ENCODE data around the gene OR9A2. TPM values are rescaled to one million over a fixed set of nuclear protein-coding genes. Genes with fewer than 3 reads are reported as not detected.

The OR9A2 gene
- total RNA-seq, 1 experiment from 2014 or later: not detected

DNA sequence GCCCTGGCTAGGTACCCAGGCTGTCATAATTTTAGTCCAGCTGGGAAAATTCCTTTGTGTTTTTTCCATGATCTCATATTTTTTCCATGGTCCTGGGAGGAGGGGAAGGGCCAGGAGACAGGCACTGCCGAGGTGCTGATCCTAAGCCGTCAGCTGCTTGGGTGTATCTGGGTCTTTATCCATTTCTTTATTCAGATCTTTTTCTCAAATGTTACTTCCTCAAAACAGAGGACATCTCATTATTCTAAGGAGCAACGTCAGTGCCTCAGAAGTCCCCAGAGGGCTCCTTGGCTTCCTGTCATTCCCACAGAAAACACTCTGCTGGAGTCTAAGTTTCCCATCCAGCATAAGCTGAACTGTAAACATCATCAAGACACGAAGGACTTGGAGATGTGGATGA lies 22.4 kb upstream of the OR9A2 start (continued):
- TF ChIP-seq PRRX2 (CRISPR knock-in tag; IDR thresholded peaks at IDR 0.05) (no peak), MYBL2 (CRISPR knock-in tag; IDR thresholded peaks at IDR 0.05) (no peak)

DNA sequence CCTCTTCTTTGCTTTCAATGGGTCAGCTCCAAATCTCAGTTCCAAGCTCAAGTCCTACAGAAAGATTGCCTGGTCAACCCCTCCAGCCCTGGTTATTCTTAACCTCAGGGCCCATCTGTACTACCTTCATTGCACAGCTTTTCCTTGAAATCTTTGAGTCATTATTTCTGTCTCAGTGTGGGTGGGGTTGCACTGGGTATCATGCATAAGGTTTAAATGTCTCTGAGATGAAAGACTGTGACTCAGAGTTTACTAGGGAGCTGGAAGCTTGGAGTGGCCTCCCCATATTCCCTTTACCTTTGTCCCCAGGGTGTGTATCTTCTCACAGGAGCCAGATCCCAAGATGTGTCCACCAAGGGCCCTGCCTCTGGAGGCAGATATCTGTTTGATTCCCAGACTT lies 21.9 kb upstream of the OR9A2 start:
- Mint-ChIP-seq H3K4me1 (no peaks in the 10 kb centered on the region), H3K36me3 (no peaks in the 10 kb centered on the region), H3K9me3 (no peaks in the 10 kb centered on the region), H3K27me3 (ENCODE audit: low read depth) (no peaks in the 10 kb centered on the region; the same call in 1 of the 2 replicates), H3K4me3 (no peak overlapping the region), H3K27ac (no peak overlapping the region)
- POLR2A ChIA-PET: no interaction called here
- TF ChIP-seq FOXK1 (CRISPR knock-in tag; IDR thresholded peaks at IDR 0.05) (no peak), ZNF263 (CRISPR knock-in tag; IDR thresholded peaks at IDR 0.05; ENCODE audit: low read depth) (no peak), ZNF138 (CRISPR knock-in tag; conservative IDR thresholded peaks at IDR 0.05) (no peak), NR1H2 (CRISPR knock-in tag; IDR thresholded peaks at IDR 0.05) (no peak), ESRRA (CRISPR knock-in tag; IDR thresholded peaks at IDR 0.05; ENCODE audit: borderline replicate concordance) (no peak)
- TF ChIP-seq, protein P1, sequence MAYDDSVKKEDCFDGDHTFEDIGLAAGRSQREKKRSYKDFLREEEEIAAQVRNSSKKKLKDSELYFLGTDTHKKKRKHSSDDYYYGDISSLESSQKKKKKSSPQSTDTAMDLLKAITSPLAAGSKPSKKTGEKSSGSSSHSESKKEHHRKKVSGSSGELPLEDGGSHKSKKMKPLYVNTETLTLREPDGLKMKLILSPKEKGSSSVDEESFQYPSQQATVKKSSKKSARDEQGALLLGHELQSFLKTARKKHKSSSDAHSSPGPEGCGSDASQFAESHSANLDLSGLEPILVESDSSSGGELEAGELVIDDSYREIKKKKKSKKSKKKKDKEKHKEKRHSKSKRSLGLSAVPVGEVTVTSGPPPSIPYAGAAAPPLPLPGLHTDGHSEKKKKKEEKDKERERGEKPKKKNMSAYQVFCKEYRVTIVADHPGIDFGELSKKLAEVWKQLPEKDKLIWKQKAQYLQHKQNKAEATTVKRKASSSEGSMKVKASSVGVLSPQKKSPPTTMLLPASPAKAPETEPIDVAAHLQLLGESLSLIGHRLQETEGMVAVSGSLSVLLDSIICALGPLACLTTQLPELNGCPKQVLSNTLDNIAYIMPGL (CRISPR knock-in tag; IDR thresholded peaks at IDR 0.05): no peak
- TF ChIP-seq, protein P2, sequence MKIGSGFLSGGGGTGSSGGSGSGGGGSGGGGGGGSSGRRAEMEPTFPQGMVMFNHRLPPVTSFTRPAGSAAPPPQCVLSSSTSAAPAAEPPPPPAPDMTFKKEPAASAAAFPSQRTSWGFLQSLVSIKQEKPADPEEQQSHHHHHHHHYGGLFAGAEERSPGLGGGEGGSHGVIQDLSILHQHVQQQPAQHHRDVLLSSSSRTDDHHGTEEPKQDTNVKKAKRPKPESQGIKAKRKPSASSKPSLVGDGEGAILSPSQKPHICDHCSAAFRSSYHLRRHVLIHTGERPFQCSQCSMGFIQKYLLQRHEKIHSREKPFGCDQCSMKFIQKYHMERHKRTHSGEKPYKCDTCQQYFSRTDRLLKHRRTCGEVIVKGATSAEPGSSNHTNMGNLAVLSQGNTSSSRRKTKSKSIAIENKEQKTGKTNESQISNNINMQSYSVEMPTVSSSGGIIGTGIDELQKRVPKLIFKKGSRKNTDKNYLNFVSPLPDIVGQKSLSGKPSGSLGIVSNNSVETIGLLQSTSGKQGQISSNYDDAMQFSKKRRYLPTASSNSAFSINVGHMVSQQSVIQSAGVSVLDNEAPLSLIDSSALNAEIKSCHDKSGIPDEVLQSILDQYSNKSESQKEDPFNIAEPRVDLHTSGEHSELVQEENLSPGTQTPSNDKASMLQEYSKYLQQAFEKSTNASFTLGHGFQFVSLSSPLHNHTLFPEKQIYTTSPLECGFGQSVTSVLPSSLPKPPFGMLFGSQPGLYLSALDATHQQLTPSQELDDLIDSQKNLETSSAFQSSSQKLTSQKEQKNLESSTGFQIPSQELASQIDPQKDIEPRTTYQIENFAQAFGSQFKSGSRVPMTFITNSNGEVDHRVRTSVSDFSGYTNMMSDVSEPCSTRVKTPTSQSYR (CRISPR knock-in tag; IDR thresholded peaks at IDR 0.05): no peak
- TF ChIP-seq, protein P3, sequence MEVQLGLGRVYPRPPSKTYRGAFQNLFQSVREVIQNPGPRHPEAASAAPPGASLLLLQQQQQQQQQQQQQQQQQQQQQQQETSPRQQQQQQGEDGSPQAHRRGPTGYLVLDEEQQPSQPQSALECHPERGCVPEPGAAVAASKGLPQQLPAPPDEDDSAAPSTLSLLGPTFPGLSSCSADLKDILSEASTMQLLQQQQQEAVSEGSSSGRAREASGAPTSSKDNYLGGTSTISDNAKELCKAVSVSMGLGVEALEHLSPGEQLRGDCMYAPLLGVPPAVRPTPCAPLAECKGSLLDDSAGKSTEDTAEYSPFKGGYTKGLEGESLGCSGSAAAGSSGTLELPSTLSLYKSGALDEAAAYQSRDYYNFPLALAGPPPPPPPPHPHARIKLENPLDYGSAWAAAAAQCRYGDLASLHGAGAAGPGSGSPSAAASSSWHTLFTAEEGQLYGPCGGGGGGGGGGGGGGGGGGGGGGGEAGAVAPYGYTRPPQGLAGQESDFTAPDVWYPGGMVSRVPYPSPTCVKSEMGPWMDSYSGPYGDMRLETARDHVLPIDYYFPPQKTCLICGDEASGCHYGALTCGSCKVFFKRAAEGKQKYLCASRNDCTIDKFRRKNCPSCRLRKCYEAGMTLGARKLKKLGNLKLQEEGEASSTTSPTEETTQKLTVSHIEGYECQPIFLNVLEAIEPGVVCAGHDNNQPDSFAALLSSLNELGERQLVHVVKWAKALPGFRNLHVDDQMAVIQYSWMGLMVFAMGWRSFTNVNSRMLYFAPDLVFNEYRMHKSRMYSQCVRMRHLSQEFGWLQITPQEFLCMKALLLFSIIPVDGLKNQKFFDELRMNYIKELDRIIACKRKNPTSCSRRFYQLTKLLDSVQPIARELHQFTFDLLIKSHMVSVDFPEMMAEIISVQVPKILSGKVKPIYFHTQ (CRISPR knock-in tag; IDR thresholded peaks at IDR 0.05): no peak
- TF ChIP-seq, protein P4, sequence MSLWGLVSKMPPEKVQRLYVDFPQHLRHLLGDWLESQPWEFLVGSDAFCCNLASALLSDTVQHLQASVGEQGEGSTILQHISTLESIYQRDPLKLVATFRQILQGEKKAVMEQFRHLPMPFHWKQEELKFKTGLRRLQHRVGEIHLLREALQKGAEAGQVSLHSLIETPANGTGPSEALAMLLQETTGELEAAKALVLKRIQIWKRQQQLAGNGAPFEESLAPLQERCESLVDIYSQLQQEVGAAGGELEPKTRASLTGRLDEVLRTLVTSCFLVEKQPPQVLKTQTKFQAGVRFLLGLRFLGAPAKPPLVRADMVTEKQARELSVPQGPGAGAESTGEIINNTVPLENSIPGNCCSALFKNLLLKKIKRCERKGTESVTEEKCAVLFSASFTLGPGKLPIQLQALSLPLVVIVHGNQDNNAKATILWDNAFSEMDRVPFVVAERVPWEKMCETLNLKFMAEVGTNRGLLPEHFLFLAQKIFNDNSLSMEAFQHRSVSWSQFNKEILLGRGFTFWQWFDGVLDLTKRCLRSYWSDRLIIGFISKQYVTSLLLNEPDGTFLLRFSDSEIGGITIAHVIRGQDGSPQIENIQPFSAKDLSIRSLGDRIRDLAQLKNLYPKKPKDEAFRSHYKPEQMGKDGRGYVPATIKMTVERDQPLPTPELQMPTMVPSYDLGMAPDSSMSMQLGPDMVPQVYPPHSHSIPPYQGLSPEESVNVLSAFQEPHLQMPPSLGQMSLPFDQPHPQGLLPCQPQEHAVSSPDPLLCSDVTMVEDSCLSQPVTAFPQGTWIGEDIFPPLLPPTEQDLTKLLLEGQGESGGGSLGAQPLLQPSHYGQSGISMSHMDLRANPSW (CRISPR knock-in tag; conservative IDR thresholded peaks at IDR 0.05; ENCODE audit: low read depth): no peak
- ATAC-seq: no peak
- DNase-seq (ENCODE audit: low spot score): no peak
- CTCF ChIA-PET: interaction anchor here (3.0 kb wide), 1 partner anchor 166 kb away, joined by 10 read pairs; no protein-coding TSS in a partner anchor

DNA sequence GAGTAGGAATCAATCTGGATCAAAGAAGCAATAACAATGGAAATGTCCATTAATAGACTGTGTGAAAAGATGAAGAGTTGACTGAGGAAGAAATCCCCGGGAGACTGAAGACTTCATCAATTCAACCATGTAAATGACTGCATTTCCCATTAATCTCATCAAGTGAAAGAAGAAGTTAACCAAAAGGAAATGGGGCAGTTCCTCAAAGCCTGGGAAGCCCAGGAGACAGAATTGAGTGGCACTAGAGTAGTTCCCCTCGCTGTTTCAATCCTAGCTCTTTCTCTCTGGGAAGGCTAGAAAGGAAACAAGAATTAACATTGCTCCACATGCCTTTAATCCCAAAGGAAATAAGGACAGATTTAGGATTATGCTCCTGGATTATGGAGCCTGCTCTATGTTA lies 20.4 kb upstream of the OR9A2 start:
- Mint-ChIP-seq H3K36me3 (no peaks in the 10 kb centered on the region), H3K9me3 (no peaks in the 10 kb centered on the region), H3K27me3 (ENCODE audit: low read depth) (no peaks in the 10 kb centered on the region; the same call in 1 of the 2 replicates), H3K4me1 (no peaks in the 10 kb centered on the region), H3K27ac (no peak overlapping the region), H3K4me3 (no peak overlapping the region)
- no peak for DNase-seq (ENCODE audit: low spot score)
- no peak for ATAC-seq
- ChIA-PET CTCF (interaction anchor here (1.7 to 3.0 kb wide), 2 partner anchors 44 to 168 kb away, joined by 3 to 10 read pairs; no protein-coding TSS in a partner anchor), POLR2A (no interaction called here)
- TF ChIP-seq SP1 (CRISPR knock-in tag; conservative IDR thresholded peaks at IDR 0.05) (no peak), ZNF416 (CRISPR knock-in tag; IDR thresholded peaks at IDR 0.05) (no peak), GRHL2 (CRISPR knock-in tag; IDR thresholded peaks at IDR 0.05; ENCODE audit: insufficient replicate concordance, severe bottlenecking) (no peak), NFE2L1 (CRISPR knock-in tag; IDR thresholded peaks at IDR 0.05) (no peak), ETV6 (CRISPR knock-in tag; IDR thresholded peaks at IDR 0.05) (no peak), ATF1 (CRISPR knock-in tag; IDR thresholded peaks at IDR 0.05) (no peak), CBFB (CRISPR knock-in tag; IDR thresholded peaks at IDR 0.05; ENCODE audit: low read depth) (no peak), SMAD3 (CRISPR knock-in tag; IDR thresholded peaks at IDR 0.05; ENCODE audit: borderline replicate concordance) (no peak), MYBL2 (CRISPR knock-in tag; IDR thresholded peaks at IDR 0.05) (no peak), NR2C2 (CRISPR knock-in tag; IDR thresholded peaks at IDR 0.05) (no peak)
- TF ChIP-seq, protein P5, sequence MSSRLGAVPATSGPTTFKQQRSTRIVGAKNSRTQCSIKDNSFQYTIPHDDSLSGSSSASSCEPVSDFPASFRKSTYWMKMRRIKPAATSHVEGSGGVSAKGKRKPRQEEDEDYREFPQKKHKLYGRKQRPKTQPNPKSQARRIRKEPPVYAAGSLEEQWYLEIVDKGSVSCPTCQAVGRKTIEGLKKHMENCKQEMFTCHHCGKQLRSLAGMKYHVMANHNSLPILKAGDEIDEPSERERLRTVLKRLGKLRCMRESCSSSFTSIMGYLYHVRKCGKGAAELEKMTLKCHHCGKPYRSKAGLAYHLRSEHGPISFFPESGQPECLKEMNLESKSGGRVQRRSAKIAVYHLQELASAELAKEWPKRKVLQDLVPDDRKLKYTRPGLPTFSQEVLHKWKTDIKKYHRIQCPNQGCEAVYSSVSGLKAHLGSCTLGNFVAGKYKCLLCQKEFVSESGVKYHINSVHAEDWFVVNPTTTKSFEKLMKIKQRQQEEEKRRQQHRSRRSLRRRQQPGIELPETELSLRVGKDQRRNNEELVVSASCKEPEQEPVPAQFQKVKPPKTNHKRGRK (CRISPR knock-in tag; IDR thresholded peaks at IDR 0.05; ENCODE audit: borderline replicate concordance): no peak
- TF ChIP-seq, protein P6, sequence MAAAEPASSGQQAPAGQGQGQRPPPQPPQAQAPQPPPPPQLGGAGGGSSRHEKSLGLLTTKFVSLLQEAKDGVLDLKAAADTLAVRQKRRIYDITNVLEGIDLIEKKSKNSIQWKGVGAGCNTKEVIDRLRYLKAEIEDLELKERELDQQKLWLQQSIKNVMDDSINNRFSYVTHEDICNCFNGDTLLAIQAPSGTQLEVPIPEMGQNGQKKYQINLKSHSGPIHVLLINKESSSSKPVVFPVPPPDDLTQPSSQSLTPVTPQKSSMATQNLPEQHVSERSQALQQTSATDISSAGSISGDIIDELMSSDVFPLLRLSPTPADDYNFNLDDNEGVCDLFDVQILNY (CRISPR knock-in tag; IDR thresholded peaks at IDR 0.05): no peak
